H1 (cell line): Measurements from ENCODE around the gene DYNC2H1. TPM values are rescaled to one million over a fixed set of nuclear protein-coding genes. Genes with fewer than 3 reads are reported as not detected.

Experiments used
- ATF2 ChIP-seq: IDR thresholded peaks from 2 replicates; pipeline ENCODE4 v1.6.1; 2012; ENCODE audit warnings: low read length, inconsistent platforms
- ATF3 ChIP-seq: IDR thresholded peaks from 2 replicates; pipeline ENCODE4 v1.6.1; 2011; ENCODE audit warnings: low read depth, mild to moderate bottlenecking, low read length; ENCODE audit not compliant: insufficient read depth
- CEBPB ChIP-seq: IDR thresholded peaks from 2 replicates; pipeline ENCODE4 v1.6.1; 2012; ENCODE audit warnings: low read depth, low read length
- CREB1 ChIP-seq: IDR thresholded peaks from 2 replicates; pipeline ENCODE4 v1.6.1; 2012; ENCODE audit warnings: inconsistent platforms
- CTBP2 ChIP-seq: IDR thresholded peaks from 2 replicates; pipeline ENCODE4 v1.7.0; 2011; ENCODE audit warnings: borderline replicate concordance, mild to moderate bottlenecking, moderate library complexity, mixed read lengths, low read length; ENCODE audit not compliant: insufficient read depth, insufficient read length
- E2F6 ChIP-seq: IDR thresholded peaks from 2 replicates; pipeline ENCODE4 v1.6.1; 2012; ENCODE audit warnings: inconsistent platforms
- EGR1 ChIP-seq: IDR thresholded peaks from 2 replicates; pipeline ENCODE4 v1.6.1; 2011; ENCODE audit warnings: low read depth, low read length, borderline replicate concordance
- GTF2F1 ChIP-seq: IDR thresholded peaks from 2 replicates; pipeline ENCODE4 v1.6.1; 2012; ENCODE audit warnings: low read depth, low read length, improper control_type of control experiment, borderline replicate concordance
- JUND ChIP-seq: IDR thresholded peaks from 2 replicates; pipeline ENCODE4 v1.6.1; 2011; ENCODE audit warnings: mild to moderate bottlenecking, improper control_type of control experiment, low read length
- KDM4A ChIP-seq: IDR thresholded peaks from one replicate; pipeline ENCODE4 v1.7.1; 2012; ENCODE audit warnings: low read depth, mild to moderate bottlenecking, moderate library complexity, low read length, inconsistent platforms; ENCODE audit not compliant: severe bottlenecking
- MAX ChIP-seq: IDR thresholded peaks from 2 replicates; pipeline ENCODE4 v1.6.1; 2012; ENCODE audit warnings: inconsistent platforms
- PHF8 ChIP-seq: fragments of 200-600 bp; sonication (generic); conservative IDR thresholded peaks from 2 replicates; pipeline ENCODE4 v1.7.1; 2012; ENCODE audit warnings: low read depth, mild to moderate bottlenecking, inconsistent platforms, low read length, moderate library complexity
- POLR2A ChIP-seq, 2 experiments: IDR thresholded peaks; 1 replicate in 1 of 2; 2 replicates in 1 of 2; pipeline ENCODE4 v1.6.1; 2011; ENCODE audit warnings: low read depth in 2 of 2, low read length in 2 of 2, mild to moderate bottlenecking in 2 of 2; ENCODE audit errors: control extremely low read depth in 1 of 2
- POLR2AphosphoS5 ChIP-seq: IDR thresholded peaks from 2 replicates; pipeline ENCODE4 v1.6.1; 2011; ENCODE audit warnings: low read depth, low read length
- POU5F1 ChIP-seq: IDR thresholded peaks from 2 replicates; pipeline ENCODE4 v1.6.1; 2011; ENCODE audit warnings: low read depth, mild to moderate bottlenecking, low read length, moderate library complexity
- SAP30 ChIP-seq: fragments of 300-600 bp; sonication (generic); IDR thresholded peaks from 2 replicates; pipeline ENCODE4 v1.7.1; 2012; ENCODE audit warnings: low read length, moderate library complexity, mild to moderate bottlenecking, inconsistent platforms; ENCODE audit not compliant: insufficient read depth, insufficient replicate concordance
- TAF1 ChIP-seq: IDR thresholded peaks from 2 replicates; pipeline ENCODE4 v1.6.1; 2011; ENCODE audit warnings: mild to moderate bottlenecking, low read depth, low read length
- TBP ChIP-seq: IDR thresholded peaks from 2 replicates; pipeline ENCODE4 v1.6.1; 2011; ENCODE audit warnings: low read depth, low read length, improper control_type of control experiment
- TEAD4 ChIP-seq: IDR thresholded peaks from 2 replicates; pipeline ENCODE4 v1.6.1; 2012; ENCODE audit warnings: low read depth, low read length, inconsistent platforms, mixed read lengths
- USF2 ChIP-seq: IDR thresholded peaks from 2 replicates; pipeline ENCODE4 v1.6.1; 2011; ENCODE audit warnings: low read length, improper control_type of control experiment
- polyA plus RNA-seq, 7 experiments: library from polyadenylated mRNA; depleted of rRNA in 3 of 7; stranded (reverse) in 5 of 7; unstranded in 2 of 7; fragments of >200 nt in 5 of 7; fragments of 200-250 nt in 2 of 7; gene quantifications; 1 replicate in 5 of 7; 2 replicates in 1 of 7; 4 replicates in 1 of 7; pipeline versions ENCODE4 v1.2.1 to v1.2.3, GENCODE V29; 2011 to 2013; ENCODE audit warnings: missing spikeins in 2 of 7, mixed read lengths in 2 of 7
- total RNA-seq: library from RNA; stranded (reverse); fragmentation: NEBNext Ultra II Directional; extraction: Animal tissue kit (Norgen Biotek cat#: 25700); gene quantifications from 2 replicates; pipeline ENCODE4 v1.2.1, GENCODE V29; 2021

DYNC2H1 gene
- total and polyA plus RNA-seq, 2 of the 8 experiments (the other 6 are each of a cell fraction or from before 2014, with no cell fraction given): 6.2 to 12.0 TPM

GRCh38 chr11:103091801-103092524 lies 17.3 kb upstream of the DYNC2H1 start, which contains the start of gene DCUN1D5 (continued):
- TF ChIP-seq ATF2: no peak
- peak; percentile 82 for TF ChIP-seq JUND
- no peak for TF ChIP-seq TEAD4
- TF ChIP-seq MAX: peak; percentile 55
- no peak for TF ChIP-seq CTBP2
- peak; percentile 25 for TF ChIP-seq SAP30
- TF ChIP-seq CREB1: peak; percentile 92
- TF ChIP-seq E2F6: 0 out of 2 replicates have a peak, but pooled peaks have one; percentile 13
- no peak for TF ChIP-seq EGR1
- peak; percentile 98 for TF ChIP-seq CEBPB
- peak; percentile 88 for TF ChIP-seq TBP
- TF ChIP-seq POU5F1: no peak
- peak; percentile 91 for TF ChIP-seq TAF1
- TF ChIP-seq PHF8: peak; percentile 85
- TF ChIP-seq GTF2F1: no peak
- TF ChIP-seq ATF3: no peak
- TF ChIP-seq KDM4A: peak; percentile 86
- TF ChIP-seq USF2: no peak
- peak; percentile 86 to 96 for TF ChIP-seq POLR2A (IDR thresholded peaks at IDR 0.05; ENCODE audit: control extremely low read depth in 1 of 2, low read depth in 2 of 2, low read length in 2 of 2)
- TF ChIP-seq POLR2AphosphoS5: peak; percentile 95
